SK-N-MC (cell line): ENCODE measurements around the gene PDHB.

Experiments
- EZH2 ChIP-seq: fragments of 200-600 bp; sonication (generic); IDR thresholded peaks from one replicate; pipeline ENCODE4 v1.6.1; 2017; ENCODE audit warnings: antibody characterized with exemption
- POLR2AphosphoS5 ChIP-seq: IDR thresholded peaks from 2 replicates; pipeline ENCODE4 v1.6.1; 2012; ENCODE audit warnings: mild to moderate bottlenecking, low read depth, low read length, borderline replicate concordance

DNA sequence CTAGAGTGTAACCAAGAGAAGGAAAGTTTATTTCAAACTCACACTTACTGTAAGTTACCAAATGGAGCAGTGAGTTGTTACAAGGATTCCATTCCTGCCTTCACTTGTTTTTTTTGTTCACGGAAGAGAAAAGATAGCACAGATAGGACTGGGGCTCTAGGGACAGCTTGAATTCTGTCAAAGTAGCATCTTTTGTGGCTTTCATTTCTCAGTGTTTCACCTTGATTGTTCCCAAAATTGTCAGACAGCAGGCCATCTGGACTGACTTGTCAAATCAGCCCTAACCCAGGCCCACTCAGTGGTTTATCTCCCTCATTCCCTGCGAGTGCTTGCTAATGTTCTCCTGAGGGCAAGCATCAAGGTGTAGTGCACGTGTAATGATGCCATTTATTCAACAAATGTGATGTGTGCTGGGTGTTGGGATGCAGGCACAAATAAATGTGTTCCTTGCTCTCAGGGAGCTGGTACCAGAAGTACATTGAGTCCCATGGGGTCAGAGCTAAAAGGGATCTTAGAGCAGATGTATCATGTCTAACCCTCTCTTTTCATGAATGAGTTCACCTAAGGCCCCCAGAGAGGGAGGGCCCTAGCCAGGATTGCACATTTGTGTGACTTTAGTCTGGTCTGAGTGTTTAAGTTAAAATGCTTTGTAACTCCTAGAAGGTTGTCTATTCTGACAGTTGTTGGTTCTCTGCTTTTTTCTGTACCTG, 49.1 kb downstream of the PDHB start:
- TF ChIP-seq EZH2 (no peak), POLR2AphosphoS5 (no peak)
